SH-SY5Y (cell line): ENCODE data around the gene ADAMTS2.

Experiments
- GATA2 ChIP-seq: IDR thresholded peaks from 2 replicates; pipeline ENCODE4 v1.6.1; 2011; ENCODE audit warnings: mild to moderate bottlenecking, low read depth, low read length
- GATA3 ChIP-seq: IDR thresholded peaks from 2 replicates; pipeline ENCODE4 v1.6.1; 2011; ENCODE audit warnings: low read depth, mild to moderate bottlenecking, low read length, moderate library complexity

DNA sequence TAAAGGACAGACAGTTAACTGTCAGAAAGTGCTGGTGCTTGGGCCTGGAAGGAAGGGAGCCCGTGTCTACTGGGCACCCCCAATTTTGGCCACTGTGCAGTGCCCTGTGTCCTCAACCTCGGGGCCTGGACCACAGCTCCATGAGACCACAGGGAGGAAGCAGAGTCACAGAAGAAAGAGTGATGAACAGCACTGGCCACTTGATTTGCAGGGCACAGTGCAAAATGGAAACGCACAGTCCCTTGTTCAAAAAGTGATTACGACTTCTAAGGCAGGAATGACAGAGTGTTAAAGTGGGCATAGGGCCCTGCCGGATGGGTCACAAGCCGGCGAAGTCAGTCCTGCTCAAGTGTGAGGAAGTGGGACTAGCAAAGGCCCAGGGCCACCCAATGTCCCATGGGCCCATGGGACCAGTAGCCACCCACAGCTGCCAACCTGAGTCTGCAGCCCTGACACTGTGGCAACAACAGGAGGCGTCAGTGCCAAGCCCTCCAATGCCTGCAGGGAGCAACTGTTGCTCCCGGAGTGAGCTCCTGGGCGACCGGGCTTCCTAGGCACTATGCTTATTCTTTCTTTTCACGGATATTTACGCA is 85.4 kb downstream of the ADAMTS2 start:
- TF ChIP-seq GATA2: no peak
- no peak for TF ChIP-seq GATA3
